ENCODE data around the gene PTPRC.

PTPRC gene

GRCh38 chr1:198655459-198656121 is 16.8 kb downstream of the PTPRC start:
- TF ChIP-seq SUZ12 (IDR thresholded peaks at IDR 0.05; ENCODE audit: extremely low read depth, insufficient read depth, insufficient read length) (no peak), ZNF274 (IDR thresholded peaks at IDR 0.05; ENCODE audit: low read depth, low read length) (no peak), YY1 (IDR thresholded peaks at IDR 0.05; ENCODE audit: insufficient read depth, insufficient read length) (no peak)

GRCh38 chr1:198656500-198656932 is 17.7 kb downstream of the PTPRC start:
- Histone ChIP-seq H3K9me3 (ENCODE audit: insufficient read depth, low read length) (no peaks in the 10 kb centered on the region), H3K4me1 (ENCODE audit: insufficient read depth, insufficient read length) (no peaks in the 10 kb centered on the region), H3K36me3 (ENCODE audit: insufficient read depth, insufficient read length, low read length) (no peaks in the 10 kb centered on the region), H3K27me3 (ENCODE audit: insufficient read depth, insufficient read length) (no peaks in the 10 kb centered on the region), H3K9ac (ENCODE audit: insufficient read length, low read depth) (no peak overlapping the region), H3K4me3 (ENCODE audit: insufficient read length, low read depth) (no peak overlapping the region)
- no peak for DNase-seq (ENCODE audit: low read depth, low spot score)
- TF ChIP-seq ZNF274 (IDR thresholded peaks at IDR 0.05; ENCODE audit: low read depth, low read length), result no peak
- no peak for TF ChIP-seq SUZ12 (IDR thresholded peaks at IDR 0.05; ENCODE audit: extremely low read depth, insufficient read depth, insufficient read length)
- no peak for TF ChIP-seq YY1 (IDR thresholded peaks at IDR 0.05; ENCODE audit: insufficient read depth, insufficient read length)

More at GRCh38 chr1:198655459-198656121, 16.8 kb downstream of the PTPRC start:
- Histone ChIP-seq H3K9ac (ENCODE audit: insufficient read length, low read depth) (no peak overlapping the region), H3K27me3 (ENCODE audit: insufficient read depth, insufficient read length) (no peaks in the 10 kb centered on the region), H3K4me1 (ENCODE audit: insufficient read depth, insufficient read length) (no peaks in the 10 kb centered on the region), H3K36me3 (ENCODE audit: insufficient read depth, insufficient read length, low read length) (no peaks in the 10 kb centered on the region), H3K4me3 (ENCODE audit: insufficient read length, low read depth) (no peak overlapping the region), H3K9me3 (ENCODE audit: insufficient read depth, low read length) (no peaks in the 10 kb centered on the region)
- DNase-seq (ENCODE audit: low read depth, low spot score), result no peak

GRCh38 chr1:198657550-198658064 is 18.8 kb downstream of the PTPRC start:
- H3K27me3 ChIP-seq (ENCODE audit: insufficient read depth, insufficient read length), result no peaks in the 10 kb centered on the region
- no peaks in the 10 kb centered on the region for H3K4me1 ChIP-seq (ENCODE audit: insufficient read depth, insufficient read length)
- H3K9me3 ChIP-seq (ENCODE audit: insufficient read depth, low read length), result no peaks in the 10 kb centered on the region
- no peak overlapping the region for H3K9ac ChIP-seq (ENCODE audit: insufficient read length, low read depth)
- no peak overlapping the region for H3K4me3 ChIP-seq (ENCODE audit: insufficient read length, low read depth)
- no peak for TF ChIP-seq SUZ12 (IDR thresholded peaks at IDR 0.05; ENCODE audit: extremely low read depth, insufficient read depth, insufficient read length)
- no peak for TF ChIP-seq YY1 (IDR thresholded peaks at IDR 0.05; ENCODE audit: insufficient read depth, insufficient read length)
- no peak for TF ChIP-seq ZNF274 (IDR thresholded peaks at IDR 0.05; ENCODE audit: low read depth, low read length)
- no peak for DNase-seq (ENCODE audit: low read depth, low spot score)
- H3K36me3 ChIP-seq (ENCODE audit: insufficient read depth, insufficient read length, low read length), result no peaks in the 10 kb centered on the region

- Histone ChIP-seq H3K27me3 (ENCODE audit: insufficient read depth, insufficient read length) (no peaks in the 10 kb centered on the region), H3K4me3 (ENCODE audit: insufficient read length, low read depth) (no peak overlapping the region), H3K9me3 (ENCODE audit: insufficient read depth, low read length) (no peaks in the 10 kb centered on the region), H3K9ac (ENCODE audit: insufficient read length, low read depth) (no peak overlapping the region), H3K36me3 (ENCODE audit: insufficient read depth, insufficient read length, low read length) (no peaks in the 10 kb centered on the region), H3K4me1 (ENCODE audit: insufficient read depth, insufficient read length) (no peaks in the 10 kb centered on the region)
- no peak for TF ChIP-seq SUZ12 (IDR thresholded peaks at IDR 0.05; ENCODE audit: extremely low read depth, insufficient read depth, insufficient read length)
- no peak for TF ChIP-seq YY1 (IDR thresholded peaks at IDR 0.05; ENCODE audit: insufficient read depth, insufficient read length)
- TF ChIP-seq ZNF274 (IDR thresholded peaks at IDR 0.05; ENCODE audit: low read depth, low read length), result no peak
- DNase-seq (ENCODE audit: low read depth, low spot score), result no peak
These were observed 21.8 kb downstream of the PTPRC start for GRCh38 chr1:198660341-198661261.

GRCh38 chr1:198662821-198663220 is 24.0 kb downstream of the PTPRC start:
- TF ChIP-seq SUZ12 (IDR thresholded peaks at IDR 0.05; ENCODE audit: extremely low read depth, insufficient read depth, insufficient read length) (no peak), ZNF274 (IDR thresholded peaks at IDR 0.05; ENCODE audit: low read depth, low read length) (no peak), YY1 (IDR thresholded peaks at IDR 0.05; ENCODE audit: insufficient read depth, insufficient read length) (no peak)
- no peak for DNase-seq (ENCODE audit: low read depth, low spot score)
- Histone ChIP-seq H3K9me3 (ENCODE audit: insufficient read depth, low read length) (no peaks in the 10 kb centered on the region), H3K27me3 (ENCODE audit: insufficient read depth, insufficient read length) (no peaks in the 10 kb centered on the region), H3K36me3 (ENCODE audit: insufficient read depth, insufficient read length, low read length) (no peaks in the 10 kb centered on the region), H3K9ac (ENCODE audit: insufficient read length, low read depth) (no peak overlapping the region), H3K4me1 (ENCODE audit: insufficient read depth, insufficient read length) (no peaks in the 10 kb centered on the region), H3K4me3 (ENCODE audit: insufficient read length, low read depth) (no peak overlapping the region)

GRCh38 chr1:198664068-198664788 is 25.4 kb downstream of the PTPRC start:
- no peak for DNase-seq (ENCODE audit: low read depth, low spot score)
- Histone ChIP-seq H3K4me3 (ENCODE audit: insufficient read length, low read depth) (no peak overlapping the region), H3K9ac (ENCODE audit: insufficient read length, low read depth) (no peak overlapping the region), H3K4me1 (ENCODE audit: insufficient read depth, insufficient read length) (no peaks in the 10 kb centered on the region), H3K9me3 (ENCODE audit: insufficient read depth, low read length) (no peaks in the 10 kb centered on the region), H3K27me3 (ENCODE audit: insufficient read depth, insufficient read length) (no peaks in the 10 kb centered on the region), H3K36me3 (ENCODE audit: insufficient read depth, insufficient read length, low read length) (no peaks in the 10 kb centered on the region)
- TF ChIP-seq YY1 (IDR thresholded peaks at IDR 0.05; ENCODE audit: insufficient read depth, insufficient read length) (no peak), SUZ12 (IDR thresholded peaks at IDR 0.05; ENCODE audit: extremely low read depth, insufficient read depth, insufficient read length) (no peak), ZNF274 (IDR thresholded peaks at IDR 0.05; ENCODE audit: low read depth, low read length) (no peak)
